Right ventricle myocardium superior (tissue), 1 donor: Measurements from ENCODE around the gene ZPBP2. TPM values are rescaled to one million over a fixed set of nuclear protein-coding genes. Genes with fewer than 3 reads are reported as not detected.

Source experiments
- ATAC-seq: fragments of 200-7000 bp; cut with Tn5 transposase; one replicate; pipeline ENCODE4 v1.9.1; 2020; ENCODE audit warnings: mild to moderate bottlenecking; ENCODE audit not compliant: poor library complexity
- DNase-seq: peaks from one replicate; pipeline ENCODE4 v3.0.0-alpha.2; 2020
- intact Hi-C: fragments of 100-400 bp; cut with DNase I; formaldehyde crosslinking; loops from one replicate; pipeline ENCODE4 v1.11.2; 2022
- long read RNA-seq: library from polyadenylated mRNA; unstranded; transcript quantifications from one replicate; pipeline ENCODE4 v2.0.0, GENCODE V29; 2021
- total RNA-seq: library from RNA; stranded (reverse); fragmentation: NEBNext Ultra II Directional; extraction: Animal tissue kit (Norgen Biotek cat#: 25700); gene quantifications from one replicate; pipeline ENCODE4 v1.2.1, GENCODE V29; 2021
- donor health status: DM: no; HTN: yes; CAD: no; lungs with severe emphysema.

The ZPBP2 gene
- not detected for total RNA-seq
- long read RNA-seq, result 0 reads

- intact Hi-C loops, result no loop called here
- ATAC-seq (no peak), DNase-seq (no peak)
These were observed at the start of gene ZPBP2 for GRCh38 chr17:39867880-39868553. Gene ZPBP2 (plus strand): TSS chr17:39868202. CDS start chr17:39868355, 153 bp downstream.

- ATAC-seq, result no peak
- intact Hi-C loops, result no loop called here
- DNase-seq, result no peak
These were observed 49.5 kb upstream of the ZPBP2 start for GRCh38 chr17:39818358-39819000.

DNA sequence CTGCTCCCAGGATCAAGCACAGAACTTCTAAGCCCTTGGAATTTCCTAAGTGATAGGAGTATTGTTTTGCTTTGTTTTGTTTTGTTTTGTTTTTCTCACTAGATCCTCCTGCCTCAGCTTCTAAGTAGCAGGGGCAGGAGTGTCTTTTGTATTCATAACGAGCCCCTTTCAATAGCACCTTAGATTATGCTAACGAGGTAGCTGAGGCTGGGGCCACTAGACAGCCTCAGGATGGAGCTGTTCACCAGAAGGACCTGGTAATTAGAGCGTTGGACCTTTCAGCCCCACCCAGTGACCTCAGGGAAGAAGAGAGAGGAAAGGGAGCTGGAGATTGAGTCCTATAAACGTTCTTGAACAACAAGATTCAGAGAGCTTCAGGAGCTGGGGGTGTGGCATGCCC lies 47.5 kb upstream of the ZPBP2 start:
- intact Hi-C loops, result no loop called here
- ATAC-seq (no peak), DNase-seq (no peak)

GRCh38 chr17:39820987-39821386 lies 47.0 kb upstream of the ZPBP2 start:
- ATAC-seq, result no peak
- DNase-seq, result no peak
- intact Hi-C loops, result no loop called here

DNA sequence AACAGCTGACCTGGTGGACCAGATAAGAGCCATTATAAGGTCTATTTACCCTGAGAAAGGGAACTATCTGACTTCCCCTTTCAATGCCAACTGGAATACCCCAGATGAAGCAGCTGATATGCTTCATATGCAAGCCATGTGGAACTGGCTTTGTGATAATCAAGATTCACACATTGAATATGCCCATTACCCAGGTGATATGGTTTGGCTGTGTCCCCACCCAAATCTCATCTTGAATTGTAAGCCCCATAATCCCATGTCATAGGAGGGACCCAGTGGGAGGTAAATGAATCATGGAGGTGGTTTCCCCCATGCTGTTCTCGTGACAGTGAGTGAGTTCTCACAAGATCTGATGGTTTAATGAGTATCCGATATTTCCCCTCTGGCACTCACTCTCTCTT lies 46.0 kb upstream of the ZPBP2 start:
- ATAC-seq, result no peak
- intact Hi-C loops, result no loop called here
- DNase-seq, result no peak

DNA sequence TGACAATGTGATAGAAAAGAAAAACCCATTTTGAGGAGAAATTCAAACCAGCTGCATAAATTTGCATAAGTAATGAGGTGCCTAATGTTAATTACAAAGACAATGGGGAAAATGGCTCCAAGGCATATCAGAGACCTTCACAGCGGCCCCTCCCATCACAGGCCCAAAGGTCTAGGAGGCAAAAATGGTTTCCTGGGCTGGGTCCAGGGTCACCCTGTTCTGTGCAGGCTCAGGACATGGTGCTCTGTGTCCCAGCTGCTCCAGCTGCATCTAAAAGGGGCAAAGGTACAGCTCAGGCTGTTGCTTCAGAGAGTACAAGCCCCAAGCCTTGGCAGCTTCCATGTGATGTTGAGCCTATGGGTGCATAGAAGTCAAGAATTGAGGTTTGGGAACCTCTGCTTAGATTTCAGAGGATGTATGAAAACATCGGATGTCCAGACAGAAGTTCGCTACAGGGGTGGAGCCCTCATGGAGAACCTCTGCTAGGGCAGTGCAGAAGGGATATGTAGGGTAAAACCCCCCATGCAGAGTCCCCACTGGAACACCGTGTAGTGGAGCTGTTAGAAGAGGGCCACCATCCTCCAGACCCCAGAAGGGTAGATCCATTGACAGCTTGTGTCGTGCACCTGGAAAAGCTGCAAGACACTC lies 44.5 kb upstream of the ZPBP2 start:
- ATAC-seq (no peak), DNase-seq (no peak)
- intact Hi-C loops, result no loop called here

- DNase-seq (no peak), ATAC-seq (no peak)
- intact Hi-C loops, result no loop called here
These were observed 41.7 kb upstream of the ZPBP2 start for GRCh38 chr17:39826334-39826733.

GRCh38 chr17:39828443-39828842 lies 39.6 kb upstream of the ZPBP2 start:
- intact Hi-C loops, result no loop called here
- no peak for ATAC-seq
- DNase-seq, result no peak

DNA sequence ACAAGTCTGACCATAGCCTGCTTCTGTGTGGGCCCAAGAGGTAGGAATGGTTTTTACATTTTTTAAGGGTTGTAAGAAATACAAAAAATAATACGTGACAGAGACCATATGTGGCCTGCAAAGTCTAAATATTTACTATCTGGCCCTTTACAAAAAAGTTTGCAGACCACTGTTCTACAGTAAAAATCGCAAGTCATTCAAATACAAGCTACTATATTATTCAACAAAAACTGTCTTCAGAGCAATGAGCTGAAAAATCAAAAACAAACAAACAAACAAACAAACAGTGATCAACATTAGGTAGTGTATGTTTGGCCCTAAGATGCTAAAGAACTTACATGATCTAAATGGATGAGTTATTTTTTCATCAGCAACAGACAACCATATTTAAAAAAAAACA lies 36.4 kb upstream of the ZPBP2 start:
- intact Hi-C loops, result no loop called here
- ATAC-seq (no peak), DNase-seq (no peak)

DNA sequence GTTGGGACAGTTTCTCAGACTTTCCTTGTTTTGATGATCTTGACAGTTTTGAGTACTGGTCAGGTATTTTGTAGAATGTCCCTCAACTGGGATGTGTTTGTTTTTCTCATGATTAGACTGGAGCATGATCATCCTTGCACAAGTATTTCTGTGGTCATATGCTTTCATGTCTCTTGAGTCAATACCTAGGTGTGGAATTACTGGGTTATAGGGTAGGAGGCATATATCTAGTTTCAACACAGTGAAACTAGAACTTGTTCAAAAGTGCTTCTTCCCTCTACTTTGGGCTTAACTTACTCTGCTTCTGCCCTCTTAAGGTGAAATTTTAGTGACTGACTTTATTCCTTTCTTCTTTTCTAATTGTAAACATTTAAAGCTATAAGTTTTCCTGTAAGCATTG lies 34.0 kb upstream of the ZPBP2 start:
- no peak for DNase-seq
- ATAC-seq, result no peak
- intact Hi-C loops, result no loop called here

DNA sequence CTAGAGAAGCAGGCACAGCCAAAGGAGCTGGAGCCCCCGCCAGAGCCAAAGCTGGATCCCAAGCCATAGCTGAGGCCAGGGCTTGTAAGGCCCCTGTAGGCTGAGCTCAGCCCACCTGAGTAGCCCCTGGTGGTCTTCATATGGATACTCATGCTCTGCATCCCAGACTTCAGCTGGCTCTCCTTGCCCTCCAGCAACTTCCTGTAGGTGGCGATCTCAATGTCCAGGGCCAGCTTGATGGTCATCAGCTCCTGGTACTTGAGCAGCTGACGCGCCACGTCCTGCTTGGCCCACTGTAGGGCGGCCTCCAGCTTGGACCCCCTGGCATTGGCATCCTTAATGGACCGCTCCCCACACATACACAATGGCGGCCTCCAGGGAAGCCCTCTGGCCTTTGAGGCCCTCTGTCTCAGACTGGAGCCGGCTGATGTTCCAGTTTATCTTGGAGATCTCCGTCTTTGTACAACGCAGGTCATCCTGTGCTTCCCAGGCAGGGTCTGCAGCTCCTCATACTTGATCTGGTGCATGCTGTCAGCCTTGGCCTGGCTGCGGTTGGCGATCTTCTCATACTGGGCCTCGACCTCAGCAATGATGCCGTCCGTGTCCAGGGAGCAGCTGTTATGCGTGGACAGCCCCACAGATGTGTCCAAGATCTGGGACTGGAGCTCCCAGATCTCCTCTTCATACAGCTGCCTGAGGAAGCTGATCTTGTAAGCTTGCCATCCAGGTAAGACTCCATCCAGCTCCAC lies 32.8 kb upstream of the ZPBP2 start:
- intact Hi-C loops, result no loop called here
- ATAC-seq, result no peak
- DNase-seq, result no peak

GRCh38 chr17:39836117-39836516 lies 31.9 kb upstream of the ZPBP2 start:
- DNase-seq (no peak), ATAC-seq (no peak)
- intact Hi-C loops, result no loop called here

GRCh38 chr17:39838057-39838456 lies 29.9 kb upstream of the ZPBP2 start:
- intact Hi-C loops, result no loop called here
- no peak for ATAC-seq

GRCh38 chr17:39838784-39839183 lies 29.2 kb upstream of the ZPBP2 start:
- ATAC-seq (no peak), DNase-seq (no peak)
- intact Hi-C loops, result no loop called here

More at GRCh38 chr17:39838057-39838456, 29.9 kb upstream of the ZPBP2 start:
- no peak for DNase-seq

GRCh38 chr17:39841134-39841683 lies 26.8 kb upstream of the ZPBP2 start:
- intact Hi-C loops, result no loop called here
- no peak for ATAC-seq
- no peak for DNase-seq

GRCh38 chr17:39845052-39845846 lies 22.8 kb upstream of the ZPBP2 start:
- ATAC-seq (no peak), DNase-seq (no peak)
- intact Hi-C loops, result no loop called here

- DNase-seq (no peak), ATAC-seq (no peak)
- intact Hi-C loops, result no loop called here
These were observed 21.8 kb upstream of the ZPBP2 start for GRCh38 chr17:39846205-39846604.

DNA sequence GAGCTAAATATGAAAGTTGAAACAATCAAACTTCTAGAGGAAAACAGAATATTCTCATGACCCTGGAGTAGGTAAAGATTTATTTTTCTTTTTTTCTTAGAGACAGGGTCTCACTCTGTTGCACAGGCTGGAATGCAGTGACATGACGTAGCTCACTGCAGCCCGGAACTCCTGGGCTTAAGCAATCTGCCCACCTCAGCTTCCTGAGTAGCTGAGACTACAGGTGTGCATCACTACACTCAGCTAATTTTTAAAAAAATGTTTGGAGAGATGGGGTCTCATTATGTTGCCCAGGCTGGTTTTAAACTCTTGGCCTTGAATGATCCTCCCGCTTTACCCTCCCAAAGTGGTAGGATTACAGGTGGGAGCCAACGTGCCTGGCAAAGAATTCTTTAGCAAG lies 19.4 kb upstream of the ZPBP2 start:
- intact Hi-C loops, result no loop called here
- DNase-seq (no peak), ATAC-seq (no peak)
